HG03457 (cell line): ENCODE measurements around the gene BCL11B.

Experiments used
- ATAC-seq: cut with Tn5 transposase; IDR thresholded peaks from one replicate; pipeline ENCODE4 v1.9.1; 2021; ENCODE audit warnings: moderate number of reproducible peaks; ENCODE audit not compliant: unreplicated experiment

Gene BCL11B

DNA sequence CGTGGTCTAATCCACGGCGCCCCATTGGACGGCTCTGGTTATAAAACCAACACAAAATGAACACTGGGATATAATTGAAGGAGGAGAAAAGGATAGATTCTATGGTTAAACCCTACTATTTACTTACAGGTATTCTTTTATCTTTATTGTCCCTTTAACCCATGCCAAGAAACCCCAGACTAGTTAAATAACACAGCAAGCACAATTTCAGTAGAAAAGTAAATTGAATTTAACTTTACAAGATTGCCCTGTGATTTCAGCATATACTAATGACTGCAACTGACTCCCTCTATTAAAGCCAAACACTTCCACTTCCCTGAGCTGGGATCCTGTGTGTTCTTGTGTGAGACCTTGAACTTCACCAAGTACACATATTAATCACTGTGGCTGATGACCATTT, 45.3 kb downstream of the BCL11B start:
- no peak for ATAC-seq

DNA sequence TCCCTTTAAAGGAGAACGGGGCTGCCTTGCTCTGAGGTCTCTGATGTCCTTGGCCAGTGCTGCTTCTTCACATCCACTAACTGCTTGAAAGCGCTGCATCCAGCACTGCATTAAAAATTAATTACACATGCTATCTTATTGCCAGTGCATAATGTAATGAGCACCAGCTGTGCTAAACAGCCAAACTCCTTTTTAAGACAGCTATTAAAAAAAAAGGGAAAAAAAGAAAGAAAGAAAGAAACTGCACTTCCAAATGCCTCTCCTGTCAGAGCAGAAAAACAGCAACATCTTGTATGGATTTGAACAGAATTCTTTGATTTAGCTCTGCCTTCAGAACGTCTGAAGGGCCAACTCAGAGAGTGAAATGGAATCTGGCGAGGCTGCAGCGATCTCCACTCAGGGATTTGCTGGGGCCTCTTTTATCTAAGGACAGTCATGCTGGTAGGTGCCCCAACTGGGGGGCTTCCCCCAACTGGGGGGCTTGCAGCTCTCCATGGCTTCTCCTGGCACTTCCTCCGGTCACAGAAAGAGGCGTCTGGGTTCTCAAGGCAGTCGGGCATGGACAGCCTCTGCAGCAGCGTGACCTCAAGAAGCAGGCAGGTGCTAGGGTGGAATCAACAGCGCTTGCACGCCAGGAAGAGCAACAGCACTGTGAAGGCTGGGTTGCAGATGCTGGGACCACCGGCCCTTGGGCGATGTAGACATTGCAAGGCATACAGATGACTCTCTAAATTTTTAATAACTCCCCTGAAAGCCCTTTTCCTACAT, 46.4 kb downstream of the BCL11B start:
- ATAC-seq: no peak

GRCh38 chr14:99224948-99225347, 47.0 kb downstream of the BCL11B start:
- ATAC-seq: no peak

- ATAC-seq: no peak
These were observed 47.7 kb downstream of the BCL11B start for GRCh38 chr14:99224116-99224910.

GRCh38 chr14:99221445-99221844, 50.6 kb downstream of the BCL11B start:
- ATAC-seq: no peak

- ATAC-seq: no peak
These were observed 54.7 kb downstream of the BCL11B start for GRCh38 chr14:99217066-99217955.

GRCh38 chr14:99216191-99216590, 55.8 kb downstream of the BCL11B start:
- no peak for ATAC-seq

DNA sequence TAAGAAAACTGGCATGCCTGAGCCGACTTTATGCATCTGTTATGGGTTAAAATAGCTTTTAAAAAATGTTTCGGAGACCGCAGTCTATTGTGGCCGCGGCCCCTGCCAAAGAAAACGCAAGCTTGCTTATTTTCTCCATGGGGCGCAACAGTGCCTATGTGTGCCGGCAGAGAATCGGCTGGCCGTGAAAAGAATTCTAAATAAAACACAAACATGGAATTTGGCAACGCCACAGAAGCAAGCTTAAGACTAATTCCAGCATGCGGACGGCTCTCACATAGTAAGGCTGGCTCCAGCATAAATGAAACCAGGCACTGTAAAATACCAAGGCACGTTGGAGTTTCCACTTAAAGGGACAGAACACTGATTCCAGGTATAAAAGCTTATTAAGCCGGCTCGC, 56.7 kb downstream of the BCL11B start:
- ATAC-seq: no peak

GRCh38 chr14:99214701-99215100, 57.3 kb downstream of the BCL11B start:
- no peak for ATAC-seq

DNA sequence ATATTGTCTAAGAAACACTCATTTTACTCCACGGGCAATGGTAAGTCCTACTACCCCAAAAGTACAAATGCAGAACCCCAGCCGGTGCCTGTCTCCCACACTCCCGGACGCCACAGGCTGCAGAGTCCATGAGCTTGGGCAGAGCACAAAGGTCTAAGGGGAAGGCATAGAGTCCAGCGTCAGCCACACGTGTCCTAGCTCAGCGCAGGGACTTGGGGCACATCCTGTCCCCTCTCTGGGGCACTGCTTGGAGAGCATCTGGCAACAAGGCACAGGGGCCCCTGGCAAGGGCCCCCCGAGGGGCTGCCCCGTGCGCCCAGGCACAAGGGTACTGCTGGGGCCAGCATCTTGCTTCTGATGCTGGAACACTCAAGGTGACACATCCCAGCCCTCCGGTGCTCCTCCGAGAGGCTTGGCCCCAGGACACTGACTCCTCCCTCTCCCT, 58.4 kb downstream of the BCL11B start:
- no peak for ATAC-seq

GRCh38 chr14:99213101-99213500, 58.9 kb downstream of the BCL11B start:
- ATAC-seq: no peak

GRCh38 chr14:99212646-99213045, 59.4 kb downstream of the BCL11B start:
- no peak for ATAC-seq

- no peak for ATAC-seq
These were observed 59.8 kb downstream of the BCL11B start for GRCh38 chr14:99212199-99212598.

DNA sequence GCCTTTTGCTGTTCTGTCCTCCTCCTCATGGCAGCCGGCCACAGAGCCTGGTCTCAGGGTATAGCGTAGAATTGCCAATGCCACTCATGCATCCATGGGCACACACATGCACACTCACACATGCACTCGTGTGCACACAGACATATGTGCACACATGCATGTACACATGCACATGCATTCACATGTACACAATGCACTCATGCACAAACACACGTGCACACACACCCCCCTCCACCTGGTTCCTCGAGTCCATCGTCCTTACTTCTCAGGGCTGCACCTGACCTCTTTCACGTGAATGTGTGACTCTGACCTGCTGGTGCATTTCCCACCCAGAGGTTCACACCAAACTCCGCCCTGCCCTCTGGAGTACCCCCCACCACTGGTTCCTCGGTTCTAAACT, 60.6 kb downstream of the BCL11B start:
- ATAC-seq: no peak

- ATAC-seq: no peak
These were observed 61.7 kb downstream of the BCL11B start for GRCh38 chr14:99210333-99210732.

- ATAC-seq: no peak
These were observed 62.6 kb downstream of the BCL11B start for GRCh38 chr14:99209409-99209808.

GRCh38 chr14:99208318-99208717, 63.7 kb downstream of the BCL11B start:
- no peak for ATAC-seq

DNA sequence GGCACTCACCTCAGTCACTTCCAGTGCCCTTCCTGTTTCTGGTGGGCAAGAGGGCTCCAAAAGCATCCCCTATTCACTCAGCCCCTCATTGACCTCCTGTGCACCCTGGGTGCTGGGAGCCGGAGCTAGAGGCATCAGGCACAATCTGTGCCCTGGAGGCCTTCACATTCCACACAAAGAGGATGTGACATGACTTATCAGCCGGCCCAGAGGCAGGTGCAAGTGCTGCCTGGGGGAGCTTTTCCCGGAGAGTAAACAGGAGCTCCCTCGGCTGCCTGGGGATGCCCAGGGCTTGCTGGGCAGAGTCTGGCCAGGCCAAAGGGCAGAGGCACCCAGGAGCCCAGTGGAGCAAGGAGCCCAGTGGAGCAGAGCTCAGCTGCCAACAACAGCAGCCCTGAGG, 64.5 kb downstream of the BCL11B start:
- ATAC-seq: no peak

GRCh38 chr14:99206090-99206489, 65.9 kb downstream of the BCL11B start:
- ATAC-seq: no peak

- ATAC-seq: no peak
These were observed 66.8 kb downstream of the BCL11B start for GRCh38 chr14:99205086-99205688.

DNA sequence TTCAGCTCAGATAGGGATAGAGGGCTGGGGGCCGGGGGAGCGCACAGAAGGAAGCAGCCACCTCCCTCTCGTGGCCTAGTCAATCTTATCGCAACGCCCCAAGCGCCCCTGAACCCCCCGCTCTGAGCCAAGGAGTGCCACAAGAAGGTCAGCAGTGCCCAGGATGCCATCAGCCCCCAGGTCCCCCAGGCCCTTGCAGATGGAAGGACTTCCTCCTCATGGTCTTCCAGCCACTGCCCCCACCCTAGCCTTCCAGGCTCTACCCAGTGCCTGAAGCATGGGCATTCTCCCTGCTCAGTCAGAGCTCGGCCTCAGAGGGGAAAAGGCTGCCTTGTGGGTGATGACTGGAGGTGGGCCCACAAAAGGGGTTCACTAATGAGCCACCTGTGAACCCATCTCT, 68.2 kb downstream of the BCL11B start:
- no peak for ATAC-seq
